Pons (tissue), 1 donor: ENCODE measurements around the gene ITGB5.
"Not testable (repeated sequence)": the region's sequence is repeated elsewhere in the genome, so short reads cannot be mapped to it uniquely, and the experiment has no call there.

Source experiments
- DNase-seq: peaks from one replicate; pipeline ENCODE4 v3.0.0-alpha.2; 2016; ENCODE audit warnings: low spot score

ITGB5 gene

GRCh38 chr3:124770336-124771082 is 116.7 kb downstream of the ITGB5 start:
- DNase-seq: peak; percentile 60

DNA sequence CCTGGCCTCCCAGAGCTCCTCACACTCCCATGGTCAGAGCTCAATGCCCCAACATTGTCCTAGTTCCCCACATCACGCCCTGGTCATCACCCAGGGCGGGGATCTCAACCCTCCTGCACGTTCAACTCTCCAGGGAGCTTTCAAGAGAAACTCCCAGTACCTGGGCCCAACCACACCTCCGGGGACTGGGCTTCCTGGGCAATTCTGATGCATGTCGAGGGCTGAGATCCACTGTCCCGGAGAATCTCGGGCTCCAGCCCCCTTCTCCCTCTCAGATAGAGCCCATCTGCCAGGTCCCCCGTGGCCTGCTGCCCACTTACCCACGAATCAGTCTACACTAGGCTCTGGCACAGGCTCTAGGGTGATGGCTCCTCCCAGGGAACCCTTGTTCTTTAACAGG is 117.7 kb downstream of the ITGB5 start:
- no peak for DNase-seq

- DNase-seq: no peak
Observed at GRCh38 chr3:124768812-124769211, 118.4 kb downstream of the ITGB5 start.

GRCh38 chr3:124767691-124768090 is 119.5 kb downstream of the ITGB5 start:
- no peak for DNase-seq

GRCh38 chr3:124767264-124767663 is 119.9 kb downstream of the ITGB5 start:
- no peak for DNase-seq

DNA sequence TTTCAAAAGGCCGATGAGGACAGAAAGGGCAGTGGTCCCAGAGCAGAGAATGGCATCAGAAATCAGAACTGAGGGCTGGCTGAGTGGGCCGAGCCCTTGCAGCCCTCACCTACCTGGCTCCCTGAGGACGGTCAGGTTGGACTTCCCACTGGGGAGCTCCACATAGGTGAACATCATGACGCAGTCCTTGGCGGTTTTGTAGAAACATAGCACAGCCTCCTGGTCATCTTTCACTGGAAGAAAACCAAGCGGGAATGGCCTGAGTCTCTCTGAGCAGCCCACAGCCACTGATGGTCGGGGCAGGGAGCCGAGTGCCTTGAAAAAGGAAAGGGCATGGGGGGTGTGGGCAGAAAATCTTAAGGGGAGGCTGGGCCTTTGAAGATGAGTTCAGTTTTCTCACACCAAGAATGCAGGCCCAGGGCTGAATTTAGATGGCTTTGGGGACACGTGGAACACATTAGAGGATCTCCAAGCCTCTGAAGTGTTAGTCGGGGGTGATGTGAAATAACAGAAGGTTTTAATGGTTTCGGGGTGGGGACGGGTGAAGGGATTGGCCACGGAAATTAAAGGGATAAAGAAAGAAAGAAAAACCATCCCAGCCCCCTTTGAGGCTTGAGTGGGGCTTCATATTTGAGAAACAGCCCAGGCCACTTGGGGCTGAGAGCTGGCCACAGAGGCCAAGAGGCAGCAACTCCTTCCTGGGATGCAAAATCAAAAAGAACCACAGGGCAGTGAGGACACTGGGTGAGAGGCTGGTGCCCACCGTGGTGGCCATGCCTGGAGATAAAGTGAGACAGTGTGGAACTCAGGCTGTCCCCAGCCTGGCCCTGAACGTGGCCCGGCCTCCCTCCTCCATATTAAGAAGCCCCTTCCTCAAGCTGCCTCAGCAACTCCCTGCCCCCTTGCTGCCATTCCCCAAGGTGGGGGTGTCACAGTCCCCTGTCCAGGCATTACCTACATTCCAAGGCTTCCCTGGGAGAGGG is 120.8 kb downstream of the ITGB5 start:
- no peak for DNase-seq

DNA sequence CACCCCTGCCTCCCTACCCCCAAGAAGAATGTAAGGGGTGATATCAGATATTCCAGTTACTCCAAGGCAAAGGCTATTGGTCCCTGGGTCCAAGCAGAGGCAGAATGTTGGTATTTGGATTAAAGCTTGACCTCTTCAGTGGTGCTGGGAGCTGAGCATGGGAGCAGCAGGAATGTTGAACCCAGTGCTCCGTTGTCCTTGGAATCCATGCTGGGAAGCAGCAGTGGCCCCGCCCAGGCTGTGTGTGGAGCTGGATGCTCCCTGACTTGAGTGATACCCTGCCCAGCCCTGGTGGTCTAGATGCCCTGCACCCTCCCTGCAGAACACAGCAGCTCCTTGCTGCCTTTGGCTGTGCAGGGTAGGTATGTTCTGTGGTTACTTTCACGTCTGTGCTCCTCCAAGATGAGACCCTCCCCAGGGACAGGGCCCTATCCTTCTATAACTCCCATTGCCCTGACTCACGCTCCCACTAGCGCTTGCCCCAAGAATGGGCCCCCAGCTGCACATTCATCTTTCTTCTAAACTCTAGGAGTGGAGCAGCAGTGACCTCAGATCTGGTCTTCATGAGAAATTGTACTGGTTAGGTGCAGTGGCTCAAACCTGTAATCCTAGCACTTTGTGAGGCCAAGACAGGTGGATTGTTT is 121.8 kb downstream of the ITGB5 start:
- no peak for DNase-seq

DNA sequence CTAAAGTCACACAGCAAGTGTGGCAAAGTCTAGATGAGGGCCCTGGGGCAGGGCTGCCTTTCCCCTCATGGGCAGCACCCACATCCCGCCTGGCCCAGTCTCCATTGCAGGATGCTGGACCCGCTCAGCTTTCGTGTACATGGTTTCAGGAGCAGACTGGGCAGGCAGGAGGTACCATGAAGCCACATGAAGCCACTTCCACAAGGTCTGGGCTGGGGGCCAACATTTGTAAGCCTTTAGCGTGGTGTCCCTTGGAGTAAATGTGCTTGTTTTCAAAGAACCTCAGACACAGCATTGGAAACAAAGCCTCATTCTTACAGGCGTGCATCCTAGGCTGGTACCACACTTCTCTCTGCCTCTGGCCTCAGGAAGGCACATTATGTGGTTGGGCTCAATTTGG is 122.4 kb downstream of the ITGB5 start:
- peak; percentile 92 for DNase-seq

DNA sequence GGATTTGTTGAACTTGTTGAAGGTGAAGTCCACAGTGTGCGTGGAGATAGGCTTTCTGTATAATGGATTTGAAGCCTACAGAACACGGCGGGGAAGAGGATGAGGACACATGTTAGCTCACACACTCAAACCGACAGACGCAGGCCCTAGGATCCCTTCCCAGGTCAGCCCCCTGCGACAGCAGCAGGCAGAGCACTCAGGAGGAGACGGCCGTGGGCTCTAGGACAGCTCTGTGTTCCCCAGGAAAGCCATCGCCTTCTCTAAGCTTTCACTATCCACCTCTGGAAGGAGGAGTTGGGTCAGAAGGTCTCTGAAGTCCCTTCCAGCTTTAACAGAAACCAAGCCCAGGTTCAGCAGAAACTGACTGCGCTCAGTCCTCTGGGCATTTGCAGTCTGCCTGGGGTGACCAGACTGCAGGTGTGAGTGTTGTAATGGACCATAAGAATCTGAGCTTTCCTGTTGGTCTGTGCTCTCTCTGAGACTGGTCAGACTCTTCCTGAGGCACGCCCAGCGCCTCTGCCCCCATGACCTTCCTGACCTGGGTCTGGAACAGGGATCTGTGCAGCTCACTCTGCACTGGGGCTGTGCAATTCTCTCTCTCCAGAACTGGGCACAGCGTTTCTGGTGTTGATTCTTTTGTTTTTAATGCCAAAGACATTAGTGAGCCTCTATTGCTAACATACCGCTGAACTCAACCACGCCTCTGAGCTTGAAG is 123.4 kb downstream of the ITGB5 start:
- no peak for DNase-seq

- no peak for DNase-seq
Observed at GRCh38 chr3:124763206-124763605, 124.0 kb downstream of the ITGB5 start.

DNA sequence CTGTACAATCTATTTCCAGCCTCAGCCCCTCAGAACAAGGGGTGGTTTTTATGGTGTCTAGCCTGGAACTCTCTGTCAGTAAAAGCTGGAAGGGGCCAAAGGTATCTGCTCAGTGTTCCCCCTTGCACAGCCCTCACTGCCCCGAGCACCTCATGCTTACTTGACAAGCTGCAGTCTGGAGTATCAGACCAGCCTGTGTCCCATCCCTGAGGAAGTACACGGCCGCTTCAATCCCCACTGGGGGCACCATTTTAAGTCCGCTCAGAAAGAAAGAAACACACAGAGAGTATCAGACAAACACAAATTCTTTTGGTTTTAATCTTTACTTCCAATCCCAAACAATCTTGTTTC is 124.5 kb downstream of the ITGB5 start:
- no peak for DNase-seq

- no peak for DNase-seq
Observed at GRCh38 chr3:124761935-124762660, 125.1 kb downstream of the ITGB5 start.

DNA sequence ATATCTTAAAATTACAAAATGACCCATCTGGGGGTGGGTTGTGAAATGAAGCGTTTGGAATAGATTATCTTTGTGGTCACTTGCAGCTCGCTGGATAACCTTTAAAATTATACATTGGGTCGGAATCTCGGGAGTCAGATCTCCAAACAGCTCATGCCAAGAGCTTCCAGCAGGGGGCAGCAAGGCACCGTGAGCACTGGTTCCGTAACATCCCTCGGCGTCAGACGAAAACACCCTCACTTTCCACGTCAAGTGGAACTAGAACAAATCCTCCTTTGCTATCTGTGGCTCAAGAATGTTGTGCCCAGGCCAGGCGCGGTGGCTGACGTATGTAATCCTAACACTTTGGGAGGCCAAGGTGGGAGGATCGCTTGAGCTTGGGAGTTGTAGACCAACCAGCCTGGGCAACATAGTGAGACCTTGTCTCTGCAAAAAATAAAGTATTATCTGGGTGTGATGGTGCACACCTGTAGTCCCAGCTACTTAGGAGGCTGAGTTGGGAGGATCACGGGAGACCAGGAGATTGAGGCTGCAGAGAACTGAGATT is 125.8 kb downstream of the ITGB5 start:
- peak; percentile 92 for DNase-seq

DNA sequence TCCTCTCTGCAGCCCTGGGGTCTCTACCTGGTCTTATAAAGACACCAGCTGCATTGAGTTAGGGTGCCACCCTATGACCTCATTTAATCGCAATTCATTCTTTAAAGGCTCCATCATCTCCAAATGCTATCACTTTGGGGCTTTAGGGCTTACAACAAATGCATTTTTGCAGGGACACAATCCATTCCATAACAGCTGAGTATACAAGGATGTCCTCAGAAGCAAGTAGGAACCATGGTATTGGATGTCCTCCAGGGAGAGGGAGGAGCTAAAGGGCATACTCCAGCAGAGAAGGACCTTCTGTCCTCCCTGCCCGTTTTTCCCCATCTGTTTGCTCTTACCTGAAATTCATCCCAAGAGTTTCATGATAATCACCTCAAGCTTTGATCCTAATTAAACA is 126.6 kb downstream of the ITGB5 start:
- peak; percentile 74 for DNase-seq

GRCh38 chr3:124759666-124760401 is 127.3 kb downstream of the ITGB5 start:
- no peak for DNase-seq

- no peak for DNase-seq
Observed at GRCh38 chr3:124758851-124759635, 128.1 kb downstream of the ITGB5 start.

DNA sequence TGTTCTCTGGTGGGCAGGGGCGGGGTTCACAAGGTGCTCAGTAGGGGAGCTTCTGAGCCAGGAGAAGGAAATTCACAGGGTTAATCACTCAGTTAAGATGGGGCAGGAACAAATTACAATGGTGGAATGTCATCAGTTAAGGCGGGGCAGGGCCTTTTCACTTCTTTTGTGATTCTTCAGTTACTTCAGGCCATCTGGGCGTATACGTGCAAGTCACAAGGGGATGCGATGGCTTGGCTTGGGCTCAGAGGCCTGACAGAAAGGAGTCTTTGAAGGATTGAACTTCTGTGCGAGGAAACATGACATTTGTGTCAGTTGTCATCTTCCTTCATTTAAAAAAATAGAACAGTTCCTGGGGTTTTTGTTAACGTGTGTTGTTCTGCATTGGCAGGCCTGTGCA is 129.2 kb downstream of the ITGB5 start:
- not testable (repeated sequence) for DNase-seq

DNA sequence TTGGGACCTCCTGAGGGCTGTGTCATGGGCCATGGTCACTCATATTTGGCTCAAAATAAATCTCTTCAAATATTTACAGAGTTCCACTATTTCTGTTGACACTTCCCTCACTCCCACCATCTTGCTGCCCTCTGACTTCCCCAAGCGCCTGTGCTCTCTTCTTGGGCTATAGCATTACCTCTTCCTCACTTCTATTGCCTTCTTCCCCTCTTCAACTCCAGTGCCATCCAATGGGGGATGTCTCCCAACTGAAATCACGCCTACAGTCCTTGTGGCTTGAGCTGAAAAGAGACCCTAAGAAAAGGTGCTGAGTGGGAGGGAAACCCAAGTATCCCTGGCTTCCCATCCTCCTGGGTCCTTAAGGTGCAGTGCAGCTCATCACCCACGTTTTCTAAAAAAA is 135.1 kb downstream of the ITGB5 start:
- DNase-seq: no peak

DNA sequence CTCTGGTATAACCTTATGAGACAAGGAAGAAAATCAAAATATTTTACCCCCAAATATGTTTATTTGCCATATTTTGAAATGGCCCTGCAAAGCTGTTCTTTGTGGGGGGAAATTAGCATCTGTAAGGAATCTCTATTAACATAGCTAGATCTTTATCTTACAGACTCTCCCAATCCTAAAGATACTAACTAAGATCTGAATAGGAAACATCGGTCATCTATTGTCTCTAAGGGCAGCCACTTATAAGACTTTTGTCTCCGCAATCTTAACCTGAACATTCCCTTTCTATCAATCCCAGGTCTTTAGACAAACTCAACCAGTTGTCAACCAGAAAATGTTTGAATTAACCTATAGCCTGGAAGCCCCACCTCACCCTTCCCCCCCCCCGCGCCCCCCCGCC is 135.7 kb downstream of the ITGB5 start:
- no peak for DNase-seq

DNA sequence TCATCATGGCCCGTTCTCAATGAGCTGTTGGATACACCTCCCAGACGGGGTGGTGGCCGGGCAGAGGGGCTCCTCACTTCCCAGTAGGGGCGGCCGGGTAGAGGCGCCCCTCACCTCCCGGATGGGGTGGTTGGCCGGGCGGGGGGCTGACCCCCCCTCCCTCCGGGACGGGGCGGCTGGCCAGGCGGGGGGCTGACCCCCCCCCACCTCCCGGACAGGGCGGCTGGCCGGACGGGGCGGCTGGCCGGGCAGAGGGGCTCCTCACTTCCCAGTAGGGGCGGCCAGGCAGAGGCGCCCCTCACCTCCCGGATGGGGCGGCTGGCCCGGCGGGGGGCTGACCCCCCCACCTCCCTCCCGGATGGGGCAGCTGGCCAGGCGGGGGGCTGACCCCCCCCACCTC is 137.3 kb downstream of the ITGB5 start:
- not testable (repeated sequence) for DNase-seq
